NCI-H2227 treated with DMSO at 0.1 percent for 48 hours (cell line): ENCODE results near the gene TCF7.
A peak's percentile ranks its signal among the peaks of the same experiment; 100 is the strongest.

ENCODE experiments used
- DNase-seq: peaks from one replicate; lab custom pipeline; 2025; lab: John Stamatoyannopoulos, UW

The TCF7 gene

DNA sequence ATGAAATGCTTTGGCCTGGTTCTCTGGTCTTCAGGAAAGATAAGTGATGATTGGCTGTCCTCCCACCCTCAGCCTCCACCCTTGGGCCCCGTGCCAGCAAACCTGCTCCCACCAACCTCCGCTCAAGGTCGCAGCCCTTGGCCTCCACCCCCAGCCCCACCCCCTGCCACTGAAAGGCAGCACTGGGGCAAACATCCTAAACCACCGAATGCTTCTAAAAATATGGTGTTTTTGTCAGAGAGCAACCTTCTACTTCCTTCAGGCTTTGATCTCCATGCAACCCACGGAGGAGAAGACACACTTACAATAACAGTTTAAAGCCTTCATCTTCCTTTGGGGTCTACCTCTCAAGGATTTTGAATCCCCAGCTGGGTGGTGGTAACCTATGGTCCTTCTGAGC, 24.0 kb upstream of the TCF7 start:
- DNase-seq, result no peak

DNA sequence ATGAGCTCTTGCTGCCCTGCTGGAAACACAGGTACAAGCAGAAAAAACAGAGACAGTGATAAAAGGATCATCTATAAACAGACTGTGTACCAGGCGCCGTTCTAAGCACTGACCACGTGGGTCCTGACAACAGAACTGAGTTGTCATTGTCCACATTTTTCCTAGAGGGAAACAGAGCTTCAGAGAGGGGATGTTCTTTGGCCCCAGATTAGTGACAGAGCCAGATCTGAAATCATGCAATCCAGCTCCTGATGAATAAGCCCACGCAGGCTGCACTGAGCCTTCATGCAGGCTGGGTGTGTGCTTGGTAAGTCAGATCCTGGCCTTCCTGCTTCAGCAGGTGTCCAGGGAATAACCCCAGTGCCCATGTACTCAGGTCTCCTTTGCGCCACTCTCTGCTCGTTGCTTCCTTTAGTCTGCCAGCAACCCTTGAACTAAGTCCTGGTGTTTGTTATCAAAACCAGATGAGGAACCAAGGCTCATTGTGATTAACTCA, 22.8 kb upstream of the TCF7 start:
- DNase-seq, result no peak

GRCh38 chr5:134092875-134093274, 21.6 kb upstream of the TCF7 start:
- DNase-seq, result no peak

GRCh38 chr5:134093351-134093750, 21.1 kb upstream of the TCF7 start:
- DNase-seq, result no peak

- DNase-seq, result no peak
Measured at GRCh38 chr5:134095293-134095692, 19.2 kb upstream of the TCF7 start.

GRCh38 chr5:134095887-134096589, 18.4 kb upstream of the TCF7 start:
- no peak for DNase-seq

- DNase-seq, result no peak
Measured at GRCh38 chr5:134097211-134097749, 17.2 kb upstream of the TCF7 start.

DNA sequence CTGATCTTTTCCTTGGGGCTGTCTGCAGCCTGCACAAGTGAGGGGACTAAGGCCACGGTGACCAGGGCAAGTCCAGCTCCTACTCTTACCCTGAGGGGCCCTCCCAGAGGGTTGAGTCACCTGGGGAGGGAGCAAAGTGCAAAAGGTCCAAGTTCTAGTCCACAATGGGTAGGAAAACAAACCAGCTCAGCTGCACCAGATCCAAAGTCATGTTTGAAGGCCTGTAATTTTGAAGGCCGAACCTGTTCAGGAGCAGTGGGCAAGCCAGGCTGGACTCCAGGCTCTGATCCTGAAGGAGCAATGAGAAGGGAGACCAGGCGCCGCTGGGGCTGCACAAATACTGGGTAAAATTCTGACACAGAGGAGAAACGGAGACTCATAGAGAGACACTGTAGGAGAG, 15.8 kb upstream of the TCF7 start:
- DNase-seq, result no peak

GRCh38 chr5:134099288-134099872, 15.1 kb upstream of the TCF7 start:
- no peak for DNase-seq

- no peak for DNase-seq
Measured at GRCh38 chr5:134099939-134100282, 14.6 kb upstream of the TCF7 start.

DNA sequence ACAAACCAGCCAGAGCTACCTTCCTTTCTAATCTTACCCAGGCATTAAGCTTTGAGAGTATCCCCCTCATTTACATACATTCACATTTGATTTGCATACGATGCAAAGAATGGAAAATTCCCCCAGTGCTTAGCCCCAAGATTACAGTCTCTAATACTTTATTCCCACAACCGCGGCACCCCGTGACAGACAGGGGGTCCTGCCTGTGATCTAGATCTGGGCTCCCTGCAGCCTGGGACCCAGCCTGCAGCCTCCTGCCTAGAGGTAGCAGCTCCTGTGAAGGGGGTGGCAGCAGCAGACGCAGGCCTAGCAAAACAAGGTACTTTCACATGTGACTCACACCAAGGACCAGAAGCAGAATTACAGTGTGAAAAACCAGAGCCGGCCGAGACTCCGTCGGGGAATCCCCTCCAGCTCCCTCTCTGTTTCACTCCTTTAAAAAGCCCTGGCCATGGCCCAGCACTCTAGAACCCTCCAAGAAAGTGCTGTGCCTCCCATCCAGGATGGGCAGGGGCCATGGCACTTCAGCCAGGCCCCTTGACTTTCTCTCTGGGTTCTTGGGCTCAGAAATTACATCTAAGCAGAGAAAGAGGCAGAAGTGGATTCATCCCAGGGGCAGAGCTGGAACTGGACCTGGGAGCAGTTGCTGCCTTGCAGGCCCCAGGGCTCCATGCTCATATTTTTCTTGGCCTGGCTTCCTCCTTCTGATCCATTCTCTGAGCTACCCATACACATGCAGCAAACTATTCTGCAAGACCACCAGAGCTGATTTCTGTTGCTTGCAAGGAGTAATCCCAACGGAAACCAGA, 14.0 kb upstream of the TCF7 start:
- DNase-seq, result no peak

DNA sequence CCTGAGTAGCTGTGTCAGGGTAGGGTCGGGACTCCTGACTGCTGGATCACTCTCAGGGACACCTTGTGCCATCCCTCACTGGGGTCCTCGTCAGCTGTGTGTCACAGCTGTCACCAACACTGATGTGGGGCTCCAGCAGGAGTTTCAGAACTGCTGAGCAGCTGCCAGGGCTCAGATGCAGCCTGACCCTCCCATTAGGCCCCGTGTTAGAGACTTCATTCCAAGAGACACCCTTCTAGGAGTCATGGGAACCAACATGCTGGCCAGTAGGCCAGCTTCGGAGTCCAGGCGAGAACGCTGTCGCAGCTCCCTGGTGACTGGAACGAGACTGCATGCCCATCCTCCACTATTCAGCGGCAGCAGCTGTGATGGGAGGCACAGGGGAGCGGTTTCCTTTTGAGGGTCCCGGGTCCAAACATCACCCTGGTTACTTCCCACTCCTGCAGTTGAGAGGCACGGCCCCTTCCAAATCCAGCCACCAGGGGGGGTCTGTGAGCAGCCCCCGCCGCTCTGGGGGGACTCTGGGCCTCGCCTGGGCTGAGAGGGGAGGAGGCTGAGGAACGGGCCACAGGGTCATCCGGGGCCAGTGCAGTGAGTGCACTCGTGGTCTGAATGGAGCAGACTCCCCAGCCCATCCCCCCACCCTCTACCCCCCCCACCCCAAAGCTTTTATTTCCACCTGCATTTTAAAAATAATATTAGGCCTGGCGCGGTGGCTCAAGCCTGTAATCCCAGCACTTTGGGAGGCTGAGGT, 12.6 kb upstream of the TCF7 start:
- DNase-seq, result peak; percentile 24

DNA sequence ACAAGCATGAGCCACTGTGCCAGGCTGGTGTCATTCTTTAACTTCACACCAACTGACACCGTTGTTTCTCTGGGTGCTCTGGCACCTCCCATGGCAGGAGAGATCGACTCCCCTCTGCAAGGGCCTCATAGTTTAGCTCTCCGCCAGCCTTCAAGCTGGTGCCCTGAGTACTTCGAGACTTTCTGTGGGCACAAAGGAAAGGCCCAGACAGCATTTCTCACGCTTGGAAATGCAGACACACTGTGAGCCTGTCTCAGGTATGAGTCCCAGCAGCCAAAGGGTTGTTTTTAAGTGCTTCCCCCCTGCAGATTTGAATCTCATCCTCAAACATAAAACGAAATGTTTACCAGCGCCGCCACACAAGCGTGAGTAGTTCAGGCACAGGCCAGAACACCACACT, 11.1 kb upstream of the TCF7 start:
- DNase-seq, result no peak

DNA sequence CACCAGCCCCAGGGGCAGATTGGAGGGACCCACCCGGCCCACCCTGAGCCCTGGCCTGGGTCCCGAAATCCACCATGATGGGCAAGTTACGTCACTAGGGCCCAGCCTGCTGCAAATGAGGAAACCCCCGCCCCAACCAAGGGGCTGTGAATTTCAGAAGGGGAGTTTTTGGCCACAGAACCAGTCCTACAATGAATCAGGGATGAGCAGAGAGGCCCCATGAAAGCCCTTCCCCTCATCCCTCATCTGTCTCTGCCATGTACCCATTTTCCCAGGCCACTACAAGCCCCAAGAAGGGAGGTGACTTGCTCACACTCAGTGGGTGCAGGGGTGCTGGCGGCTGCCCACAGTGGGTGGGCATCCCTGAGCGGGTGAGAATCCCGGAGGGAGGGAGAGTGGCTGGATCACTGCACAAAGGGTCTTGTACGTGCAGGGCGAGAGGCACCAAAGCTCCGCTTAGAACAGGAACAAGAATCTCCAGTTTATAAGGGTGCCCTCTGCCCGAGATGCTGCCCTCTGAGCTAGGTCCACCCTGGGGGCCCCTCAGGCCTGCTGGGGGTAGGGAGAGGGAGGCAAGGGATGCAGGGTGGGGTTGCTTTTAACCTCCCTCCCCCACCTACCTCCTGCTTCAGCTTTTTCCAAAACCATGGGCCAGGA, 10.4 kb upstream of the TCF7 start:
- no peak for DNase-seq

- DNase-seq, result no peak
Measured at GRCh38 chr5:134106991-134107701, 7.3 kb upstream of the TCF7 start.

DNA sequence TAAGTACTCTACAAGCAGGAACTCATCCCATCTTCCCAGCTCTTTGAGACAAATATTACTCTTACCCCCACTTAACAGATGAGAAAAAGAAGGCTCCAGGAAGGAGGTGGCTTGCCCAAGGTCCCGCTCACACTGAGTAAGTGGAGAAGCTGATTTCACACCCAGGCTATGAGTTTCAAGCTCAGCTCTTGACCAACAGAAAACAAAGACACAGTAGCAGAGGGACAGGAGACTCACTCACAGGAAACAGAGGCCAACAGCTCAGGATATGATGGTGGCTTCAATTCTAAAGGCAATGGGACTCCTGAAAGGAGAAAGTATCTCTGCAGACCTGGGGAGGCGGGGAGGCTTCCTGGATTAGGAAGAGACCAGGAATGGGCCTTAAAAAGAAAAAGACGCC, 6.7 kb upstream of the TCF7 start:
- DNase-seq, result no peak

- no peak for DNase-seq
Measured at GRCh38 chr5:134110382-134110781, 4.1 kb upstream of the TCF7 start.

DNA sequence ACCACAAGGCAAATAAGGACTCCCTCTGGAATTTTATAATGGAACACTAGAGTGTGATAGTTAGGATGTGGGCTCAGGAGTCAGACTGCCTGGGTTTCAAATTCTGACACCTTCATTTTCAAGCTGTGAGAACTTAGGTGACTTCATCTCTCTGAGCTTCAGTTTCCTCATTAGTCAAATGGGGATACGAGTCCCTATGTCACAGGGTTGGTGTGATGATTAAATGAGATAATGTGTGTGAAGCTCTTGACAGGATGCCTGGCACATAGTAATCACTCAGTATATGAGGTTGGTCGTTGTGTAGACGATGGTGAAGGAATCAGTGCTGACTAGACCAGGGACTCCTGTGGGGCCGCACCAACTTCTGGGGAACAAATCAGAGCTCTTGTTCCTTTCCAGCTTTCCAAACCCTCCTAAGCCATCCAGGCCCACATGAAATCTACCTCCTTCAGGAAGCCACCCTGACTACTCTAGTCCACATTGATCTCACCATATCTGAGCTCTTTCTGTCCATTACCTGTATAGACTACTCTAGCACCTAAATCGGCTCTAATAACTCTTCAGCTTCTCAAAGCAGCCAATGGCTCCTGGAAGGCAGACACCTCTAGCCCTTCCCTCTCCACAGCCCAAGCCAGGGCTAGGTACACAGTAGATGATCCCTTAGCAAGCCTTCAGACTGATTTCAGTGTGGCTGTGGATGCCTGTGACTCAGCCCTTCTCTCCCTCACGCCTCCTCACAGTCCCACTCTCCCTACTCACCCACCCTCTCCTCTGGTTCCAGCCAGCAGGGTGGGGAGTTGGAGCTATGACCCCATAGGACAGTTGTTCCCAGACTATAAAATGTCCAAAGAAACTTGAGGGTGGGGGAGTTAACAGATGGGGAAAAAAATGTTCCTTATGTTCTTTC, 2.5 kb upstream of the TCF7 start:
- no peak for DNase-seq

DNA sequence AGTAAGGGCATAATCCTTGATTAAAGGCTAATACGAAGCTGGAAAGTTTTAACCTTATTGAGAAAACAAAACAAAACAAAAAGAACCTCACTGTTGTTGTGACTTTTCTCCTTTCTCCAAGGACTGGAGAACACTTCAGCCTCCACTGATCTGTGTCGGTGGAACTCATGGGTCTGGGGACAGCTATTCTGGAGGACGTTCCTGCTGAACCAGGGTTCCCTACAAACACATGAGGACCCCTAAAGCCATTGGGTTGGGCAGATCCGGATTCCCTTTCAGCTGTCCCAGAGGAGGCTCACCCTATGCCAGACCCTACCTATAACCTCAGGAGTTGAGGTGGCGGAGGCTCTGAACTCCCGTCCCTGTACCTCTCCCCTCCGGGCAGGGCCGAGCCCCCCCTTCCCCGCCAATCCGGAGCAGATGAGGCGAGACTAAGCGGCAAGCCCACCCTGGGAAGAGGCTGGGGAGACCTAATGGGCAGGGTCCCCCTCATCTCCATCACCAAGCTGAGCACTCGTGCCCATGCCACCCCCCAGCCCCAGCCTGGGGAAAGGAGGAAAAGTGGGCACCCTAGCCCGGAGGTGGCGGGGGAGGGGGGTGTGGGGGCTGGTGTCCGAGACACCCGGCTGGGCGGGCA, 1.6 kb upstream of the TCF7 start:
- no peak for DNase-seq
